WTC11 (cell line): Measurements from ENCODE around the gene TMEM218.

Source experiments
- CBFB ChIP-seq: sonication (generic); formaldehyde crosslinking; IDR thresholded peaks from 2 replicates; pipeline ENCODE4 v1.8.1; 2022; ENCODE audit warnings: mild to moderate bottlenecking, low read depth, missing genetic modification reagents
- CREB1 ChIP-seq: sonication (generic); formaldehyde crosslinking; IDR thresholded peaks from 2 replicates; pipeline ENCODE4 v1.8.0; 2023; ENCODE audit warnings: mild to moderate bottlenecking, missing genetic modification reagents
- ZBTB21 ChIP-seq: sonication (generic); formaldehyde crosslinking; IDR thresholded peaks from 2 replicates; pipeline ENCODE4 v1.8.1; 2023; ENCODE audit warnings: mild to moderate bottlenecking, missing genetic modification reagents, borderline replicate concordance

GRCh38 chr11:125075242-125075625 lies 36.2 kb downstream of the TMEM218 start:
- no peak for TF ChIP-seq CREB1 (CRISPR knock-in tag)
- TF ChIP-seq ZBTB21 (CRISPR knock-in tag): no peak
- TF ChIP-seq CBFB (CRISPR knock-in tag): no peak
